Endothelial cell of umbilical vein (primary cell): Measurements from ENCODE around the gene ECSIT. TPM values are rescaled to one million over a fixed set of nuclear protein-coding genes. Genes with fewer than 3 reads are reported as not detected.

Source experiments
- BruUV-seq: library from RNA; stranded (reverse); fragments of 400-500 nt; replicated peaks from 2 replicates; lab custom pipeline; 2021; lab: Mats Ljungman, UMichigan
- CTCF ChIA-PET: fragments of 300-600, 350-600 bp; sonication (Branson Sonifier 250); formaldehyde crosslinking; loops from one replicate; lab custom pipeline; 2021; ENCODE audit warnings: antibody characterized with exemption, inconsistent platforms; lab: Charles Lee
- POLR2A ChIA-PET: fragments of 300-600, 350-600 bp; sonication (Branson Sonifier 250); formaldehyde crosslinking; loops from one replicate; lab custom pipeline; 2021; ENCODE audit warnings: antibody characterized with exemption, inconsistent platforms; lab: Charles Lee
- DNase-seq: peaks from one replicate; pipeline ENCODE4 v3.0.0-alpha.2; 2011; ENCODE audit warnings: low read depth, low spot score
- FAIRE-seq: peaks from 2 replicates; lab custom pipeline; 2011; peaks lifted over from hg19 to GRCh38; lab: Jason Lieb, UNC
- H2AFZ ChIP-seq: 2 replicates; pipeline ENCODE4 v1.6.0; 2012; ENCODE audit warnings: low read depth, low read length, control low read depth, inconsistent platforms
- H3K27ac ChIP-seq: 2 replicates; pipeline ENCODE4 v1.5.1; 2011; ENCODE audit warnings: low read depth, mild to moderate bottlenecking, control low read depth, low read length, moderate library complexity; ENCODE audit not compliant: insufficient read depth
- H3K27me3 ChIP-seq, 2 experiments: 2 replicates each; pipeline versions ENCODE4 v1.6.0 to v1.6.1; 2011; ENCODE audit warnings: low read length in 2 of 2, mixed read lengths in 1 of 2; ENCODE audit not compliant: control insufficient read depth in 2 of 2, insufficient read depth in 2 of 2
- H3K36me3 ChIP-seq, 2 experiments: 2 replicates in 1 of 2; 3 replicates in 1 of 2; pipeline ENCODE4 v1.5.1; 2011; ENCODE audit warnings: low read length in 2 of 2, mild to moderate bottlenecking in 1 of 2, moderate library complexity in 1 of 2; ENCODE audit not compliant: control insufficient read depth in 2 of 2, insufficient read depth in 2 of 2; ENCODE audit errors: extremely low read depth in 1 of 2
- H3K4me1 ChIP-seq: 3 replicates; pipeline ENCODE4 v1.5.1; 2011; ENCODE audit warnings: mild to moderate bottlenecking, low read length; ENCODE audit not compliant: control insufficient read depth, insufficient read depth; ENCODE audit errors: extremely low read depth
- H3K4me2 ChIP-seq: 2 replicates; pipeline ENCODE4 v1.6.1; 2011; ENCODE audit warnings: low read length, control low read depth, mixed read lengths; ENCODE audit not compliant: insufficient read depth
- H3K4me3 ChIP-seq, 3 experiments: fragments of 200-600 bp in 1 of 3; sonication (generic), shearing (Covaris generic) in 1 of 3; replicated peaks in 1 of 3; 2 replicates each; pipeline ENCODE4 v1.5.1; 2011 to 2016; ENCODE audit warnings: control low read depth in 3 of 3, low read length in 3 of 3, mild to moderate bottlenecking in 2 of 3, inconsistent platforms in 1 of 3, low read depth in 1 of 3, moderate library complexity in 1 of 3; ENCODE audit not compliant: insufficient read depth in 1 of 3
- H3K79me2 ChIP-seq: 2 replicates; pipeline ENCODE4 v1.6.0; 2012; ENCODE audit warnings: low read length, inconsistent platforms; ENCODE audit not compliant: control insufficient read depth, insufficient read depth
- H3K9ac ChIP-seq: replicated peaks from 2 replicates; pipeline ENCODE3; 2011; ENCODE audit warnings: low read length, control low read depth; ENCODE audit not compliant: insufficient read depth; ENCODE audit errors: extremely low read depth
- H3K9me1 ChIP-seq: replicated peaks from 3 replicates; pipeline ENCODE4 v1.6.0; 2011; ENCODE audit warnings: mild to moderate bottlenecking, low read length; ENCODE audit not compliant: control insufficient read depth, insufficient read depth; ENCODE audit errors: extremely low read depth
- H3K9me3 ChIP-seq: replicated peaks from 2 replicates; pipeline ENCODE4 v1.5.1; 2012; ENCODE audit warnings: low read length, inconsistent platforms; ENCODE audit not compliant: control insufficient read depth, insufficient read depth
- H4K20me1 ChIP-seq: replicated peaks from 2 replicates; pipeline ENCODE3; 2011; ENCODE audit warnings: mild to moderate bottlenecking, low read length; ENCODE audit not compliant: control insufficient read depth, insufficient read depth; ENCODE audit errors: extremely low read depth
- EZH2 ChIP-seq: IDR thresholded peaks from 2 replicates; pipeline ENCODE4 v1.6.1; 2012; ENCODE audit warnings: borderline replicate concordance, low read depth, mild to moderate bottlenecking, moderate library complexity, low read length, inconsistent platforms; ENCODE audit not compliant: severe bottlenecking
- FOS ChIP-seq: IDR thresholded peaks from 2 replicates; pipeline ENCODE4 v1.6.1; 2011; ENCODE audit warnings: mild to moderate bottlenecking, low read length, moderate library complexity, borderline replicate concordance; ENCODE audit not compliant: insufficient read depth
- GATA2 ChIP-seq: IDR thresholded peaks from 2 replicates; pipeline ENCODE4 v1.7.0; 2011; ENCODE audit warnings: low read depth, mild to moderate bottlenecking, moderate library complexity, mixed read lengths, low read length; ENCODE audit not compliant: insufficient read length, insufficient read depth
- JUN ChIP-seq: IDR thresholded peaks from 2 replicates; pipeline ENCODE4 v1.6.1; 2011; ENCODE audit warnings: borderline replicate concordance, low read depth; ENCODE audit not compliant: insufficient read length, insufficient read depth
- MYC ChIP-seq: IDR thresholded peaks from one replicate; pipeline ENCODE4 v1.6.1; 2011; ENCODE audit warnings: mild to moderate bottlenecking, low read depth, low read length
- POLR2A ChIP-seq: IDR thresholded peaks from 2 replicates; pipeline ENCODE4 v1.6.1; 2012; ENCODE audit warnings: low read depth, mild to moderate bottlenecking, control low read depth, low read length
- POLR2AphosphoS5 ChIP-seq: IDR thresholded peaks from 2 replicates; pipeline ENCODE4 v1.6.1; 2012; ENCODE audit warnings: low read depth, mild to moderate bottlenecking, control low read depth, low read length, moderate library complexity; ENCODE audit not compliant: insufficient read depth
- dilution Hi-C: fragments of 300-500 bp; cut with MboI; formaldehyde crosslinking; loops from one replicate; pipeline ENCODE4 v1.15.0; 2019; ENCODE audit warnings: low sequenced_read_pairs; ENCODE audit not compliant: extremely low pct_ligation_motif_present
- intact Hi-C: fragments of 100-400 bp; cut with micrococcal nuclease; formaldehyde crosslinking; loops from one replicate; pipeline ENCODE4 v1.10.0; 2022
- polyA plus RNA-seq, 4 experiments: library from polyadenylated mRNA; depleted of rRNA in 3 of 4; stranded (reverse) in 3 of 4; unstranded in 1 of 4; fragments of >200 nt; gene quantifications; 2 replicates each; pipeline versions ENCODE4 v1.2.1 to v1.2.3, GENCODE V29; 2011 to 2012; ENCODE audit warnings: missing spikeins in 1 of 4
- total RNA-seq: library from RNA; stranded (reverse); gene quantifications from 2 replicates; pipeline ENCODE4 v1.2.3, GENCODE V29; 2021
- TF ChIP-seq, protein P1 (sequence below), 2 donors: IDR thresholded peaks; 1 replicate in 1 of 2; 2 replicates in 1 of 2; pipeline ENCODE4 v1.5.1; 2011; ENCODE audit warnings: low read length in 2 of 2, mild to moderate bottlenecking in 2 of 2, moderate library complexity in 2 of 2, control low read depth in 1 of 2, inconsistent platforms in 1 of 2, low read depth in 1 of 2; ENCODE audit not compliant: insufficient read depth in 1 of 2; ENCODE audit errors: extremely low read depth in 1 of 2
- TF ChIP-seq, protein P2 (sequence below): IDR thresholded peaks from 2 replicates; pipeline ENCODE4 v1.6.1; 2011; ENCODE audit not compliant: insufficient read depth, insufficient read length

ECSIT gene
- total and polyA plus RNA-seq, 2 donors (not counting 3 experiments of a cell fraction or from before 2014, with no cell fraction given), result 32.4 to 47.2 TPM

DNA sequence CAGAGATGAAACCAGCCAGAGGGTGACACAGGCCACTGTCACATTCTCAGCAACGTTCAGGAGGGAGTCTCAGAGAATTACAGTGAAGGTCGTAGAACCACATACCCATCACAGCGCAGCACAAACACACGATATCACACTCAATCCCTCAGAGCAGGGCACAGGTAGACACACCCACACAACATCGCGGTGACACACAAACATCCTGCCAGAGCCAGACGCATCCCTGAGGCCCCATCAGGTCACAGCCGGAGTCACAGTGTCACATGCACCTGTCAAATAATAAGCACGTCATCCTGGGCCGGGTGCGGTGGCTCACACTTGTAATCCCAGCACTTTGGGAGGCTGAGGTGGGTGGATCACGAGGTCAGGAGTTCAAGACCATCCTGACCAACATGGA is 65.5 kb downstream of the ECSIT start:
- DNase-seq (no peak), FAIRE-seq (no peak)
- no peak overlapping the region for H3K27ac ChIP-seq
- no TSS peak for BruUV-seq
- ChIA-PET CTCF (interaction anchor here (0.9 kb wide), 1 partner anchor 18 kb away, joined by 3 read pairs; no protein-coding TSS in a partner anchor), POLR2A (no interaction called here)
- H3K4me2 ChIP-seq, result no peak overlapping the region
- H2AFZ ChIP-seq, result no peak overlapping the region
- H3K4me3 ChIP-seq, result no peak overlapping the region
- H3K9me3 ChIP-seq, result no peaks in the 10 kb centered on the region
- no peak for TF ChIP-seq FOS
- TF ChIP-seq JUN, result no peak
- TF ChIP-seq, protein P1, sequence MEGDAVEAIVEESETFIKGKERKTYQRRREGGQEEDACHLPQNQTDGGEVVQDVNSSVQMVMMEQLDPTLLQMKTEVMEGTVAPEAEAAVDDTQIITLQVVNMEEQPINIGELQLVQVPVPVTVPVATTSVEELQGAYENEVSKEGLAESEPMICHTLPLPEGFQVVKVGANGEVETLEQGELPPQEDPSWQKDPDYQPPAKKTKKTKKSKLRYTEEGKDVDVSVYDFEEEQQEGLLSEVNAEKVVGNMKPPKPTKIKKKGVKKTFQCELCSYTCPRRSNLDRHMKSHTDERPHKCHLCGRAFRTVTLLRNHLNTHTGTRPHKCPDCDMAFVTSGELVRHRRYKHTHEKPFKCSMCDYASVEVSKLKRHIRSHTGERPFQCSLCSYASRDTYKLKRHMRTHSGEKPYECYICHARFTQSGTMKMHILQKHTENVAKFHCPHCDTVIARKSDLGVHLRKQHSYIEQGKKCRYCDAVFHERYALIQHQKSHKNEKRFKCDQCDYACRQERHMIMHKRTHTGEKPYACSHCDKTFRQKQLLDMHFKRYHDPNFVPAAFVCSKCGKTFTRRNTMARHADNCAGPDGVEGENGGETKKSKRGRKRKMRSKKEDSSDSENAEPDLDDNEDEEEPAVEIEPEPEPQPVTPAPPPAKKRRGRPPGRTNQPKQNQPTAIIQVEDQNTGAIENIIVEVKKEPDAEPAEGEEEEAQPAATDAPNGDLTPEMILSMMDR (IDR thresholded peaks at IDR 0.05; ENCODE audit: extremely low read depth in 1 of 2, insufficient read depth in 1 of 2, low read depth in 1 of 2, low read length in 2 of 2), result no peak
- TF ChIP-seq MYC, result no peak
- TF ChIP-seq EZH2, result no peak
- no peak for TF ChIP-seq GATA2
- no peak for TF ChIP-seq POLR2AphosphoS5
- TF ChIP-seq POLR2A, result no peak
- TF ChIP-seq, protein P2, sequence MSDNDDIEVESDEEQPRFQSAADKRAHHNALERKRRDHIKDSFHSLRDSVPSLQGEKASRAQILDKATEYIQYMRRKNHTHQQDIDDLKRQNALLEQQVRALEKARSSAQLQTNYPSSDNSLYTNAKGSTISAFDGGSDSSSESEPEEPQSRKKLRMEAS, result no peak
- intact Hi-C loops, result no loop called here
- H3K27me3 ChIP-seq, result no peaks in the 10 kb centered on the region
- no peaks in the 10 kb centered on the region for H3K4me1 ChIP-seq
- H3K9me1 ChIP-seq, result no peaks in the 10 kb centered on the region
- no peaks in the 10 kb centered on the region for H3K36me3 ChIP-seq
- dilution Hi-C loops, result no loop called here
- no peaks in the 10 kb centered on the region for H3K79me2 ChIP-seq
- H4K20me1 ChIP-seq, result no peaks in the 10 kb centered on the region
- no peak overlapping the region for H3K9ac ChIP-seq
